GM10847 (cell line): ENCODE data around the gene ADSS1.

Experiments used
- POLR2A ChIP-seq: IDR thresholded peaks from 2 replicates; pipeline ENCODE4 v1.6.1; 2011; ENCODE audit not compliant: insufficient read length; ENCODE audit errors: extremely low read depth

ADSS1 gene

DNA sequence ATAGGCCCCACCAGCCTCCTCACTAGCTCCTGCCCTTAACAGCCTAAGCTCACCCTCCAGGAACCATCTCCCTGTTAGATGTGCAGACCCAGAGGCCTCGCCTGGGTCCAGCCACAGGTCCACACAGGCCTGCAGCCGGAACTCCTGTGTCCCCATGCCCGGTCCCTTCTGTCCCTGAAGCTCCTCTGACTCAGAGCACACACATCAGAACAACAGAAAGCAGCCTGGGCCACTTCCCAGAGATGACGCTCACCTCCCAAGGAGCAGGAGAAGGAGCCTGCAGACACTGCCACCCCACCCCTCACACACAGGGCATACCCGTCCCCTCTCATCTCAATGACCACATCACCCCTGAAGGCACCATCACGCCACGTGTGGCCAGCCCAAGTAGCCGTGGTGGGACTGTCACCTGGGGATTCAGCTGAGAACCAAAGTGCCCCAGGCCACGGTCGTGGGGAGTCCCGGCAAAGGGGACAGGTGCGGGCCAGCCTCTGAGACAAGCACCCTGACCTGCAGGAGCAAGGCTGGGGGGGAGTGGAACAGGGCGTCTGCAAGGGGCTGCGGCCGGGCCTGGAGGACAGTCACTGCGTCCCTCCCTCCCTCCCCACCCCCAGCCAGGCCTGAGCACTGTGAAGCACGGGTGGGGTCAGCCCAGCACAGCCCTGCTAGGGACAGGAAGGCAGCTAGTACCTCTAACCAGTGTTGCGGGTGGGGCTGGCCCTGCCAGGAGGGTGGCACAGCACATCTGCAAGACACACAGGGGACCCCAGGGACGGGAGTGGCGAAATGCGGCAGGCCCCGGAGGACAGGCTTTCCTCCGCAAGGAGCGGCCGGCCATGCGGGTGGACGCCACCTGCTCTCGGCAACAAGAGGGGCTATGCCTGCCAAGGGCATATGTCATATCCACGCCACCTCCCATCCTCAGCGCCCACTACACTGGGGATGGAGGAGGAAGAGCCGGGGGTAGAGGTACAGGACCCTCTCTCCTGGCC is 66.0 kb downstream of the ADSS1 start:
- no peak for TF ChIP-seq POLR2A

DNA sequence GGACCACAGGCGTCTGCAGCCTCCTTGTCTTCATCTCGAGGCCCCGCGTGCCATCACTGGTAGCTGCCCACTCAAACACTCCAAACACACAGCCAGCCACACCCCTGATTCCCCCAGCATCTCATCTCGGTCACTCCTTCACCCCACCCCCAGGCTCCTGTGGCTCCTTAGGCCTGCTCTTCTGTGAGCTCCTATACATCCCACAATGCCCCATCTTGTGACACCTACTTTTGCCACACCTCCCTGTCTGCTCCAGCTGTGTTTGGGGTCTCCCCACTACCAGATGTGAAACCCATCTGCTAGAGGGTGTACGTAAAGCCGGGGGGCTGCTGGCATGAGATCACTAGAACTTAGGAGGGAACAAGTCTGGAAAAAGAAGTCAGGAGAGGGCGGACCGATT is 67.4 kb downstream of the ADSS1 start:
- TF ChIP-seq POLR2A, result no peak

DNA sequence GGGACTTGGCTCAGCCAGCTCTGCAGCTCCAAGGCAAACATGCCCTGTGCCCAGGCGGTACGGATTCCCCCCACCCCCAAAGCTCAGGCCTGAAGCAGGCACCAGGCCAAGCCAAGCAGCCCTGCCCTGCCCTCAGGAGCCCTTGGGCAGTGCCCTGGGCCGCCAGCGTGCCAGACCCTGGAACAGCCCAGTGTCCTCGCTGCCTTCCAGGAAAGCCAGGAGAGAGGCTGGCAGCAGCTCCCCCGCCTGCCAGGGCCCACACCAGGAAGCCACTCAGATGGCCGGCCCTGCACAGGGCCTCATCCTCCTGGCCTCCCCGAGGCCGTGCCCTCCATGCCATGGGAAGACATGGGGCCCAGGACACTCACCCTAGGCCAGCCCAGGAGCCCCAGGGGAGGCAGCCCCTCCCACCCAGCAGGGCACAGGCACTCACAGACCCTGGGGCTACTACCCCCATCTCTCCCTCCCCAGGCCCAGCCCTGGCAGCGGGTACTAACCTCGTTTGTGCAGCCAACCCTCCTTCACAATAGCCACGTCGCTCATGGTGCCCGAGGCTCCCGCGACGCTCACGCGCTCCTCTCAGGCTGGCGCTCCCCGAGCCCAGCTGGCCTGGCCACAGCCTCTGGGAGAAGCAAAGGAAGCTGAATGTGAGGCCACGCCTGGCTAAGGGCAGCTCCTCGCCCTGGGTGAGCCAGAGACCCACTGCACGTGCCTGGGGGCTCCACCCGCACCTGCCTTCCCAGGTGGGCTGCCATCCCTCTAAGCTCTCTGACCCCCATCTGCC is 68.3 kb downstream of the ADSS1 start:
- no peak for TF ChIP-seq POLR2A

DNA sequence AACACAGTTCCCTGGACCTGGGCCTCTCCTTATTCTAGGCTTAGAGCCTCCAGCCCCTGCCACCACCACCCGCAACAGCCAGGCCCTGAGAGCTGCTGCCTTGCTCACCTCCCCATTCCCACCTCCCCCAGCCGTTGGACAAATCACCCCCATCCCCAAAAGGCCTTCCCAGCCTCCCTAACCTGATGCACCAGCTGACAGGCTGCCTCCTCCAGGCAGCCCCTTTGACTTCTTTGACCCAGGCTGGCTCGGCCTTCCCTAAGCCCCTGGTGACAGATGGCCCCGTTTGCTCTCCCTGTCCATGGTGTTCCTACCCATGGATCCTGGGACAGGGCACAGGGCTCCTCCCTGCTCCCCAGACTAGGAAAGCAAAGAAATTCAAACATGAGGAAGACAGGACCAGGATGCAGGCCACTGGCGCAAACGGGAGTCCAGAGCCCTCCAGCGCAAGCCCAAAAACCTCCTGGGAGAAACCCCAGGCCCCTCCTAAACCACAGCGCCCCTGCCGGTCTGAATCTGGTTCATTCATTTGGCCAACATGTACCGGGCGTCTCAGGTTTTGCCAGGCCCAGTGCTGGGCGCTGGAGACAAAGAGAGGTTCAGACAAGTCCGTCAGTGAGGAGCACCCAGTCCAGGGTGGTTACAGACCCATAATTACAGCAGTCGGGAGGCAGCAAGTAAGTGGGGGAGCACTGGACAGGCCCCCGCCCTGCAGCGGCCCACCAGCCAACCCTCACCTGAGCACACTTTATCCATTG is 69.1 kb downstream of the ADSS1 start:
- no peak for TF ChIP-seq POLR2A

DNA sequence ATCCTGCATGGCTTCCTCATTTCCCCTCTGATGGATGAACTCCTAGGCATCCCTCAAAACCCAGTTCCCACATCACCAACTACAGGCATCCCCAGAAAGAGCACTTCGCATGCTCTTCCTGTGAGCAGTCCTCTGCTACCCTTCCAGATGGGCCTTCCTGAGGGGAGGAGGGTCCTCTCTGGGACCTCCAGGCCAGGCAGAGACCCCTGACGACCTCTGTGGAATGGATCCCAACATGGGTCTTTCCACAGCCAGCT is 69.6 kb downstream of the ADSS1 start:
- no peak for TF ChIP-seq POLR2A

DNA sequence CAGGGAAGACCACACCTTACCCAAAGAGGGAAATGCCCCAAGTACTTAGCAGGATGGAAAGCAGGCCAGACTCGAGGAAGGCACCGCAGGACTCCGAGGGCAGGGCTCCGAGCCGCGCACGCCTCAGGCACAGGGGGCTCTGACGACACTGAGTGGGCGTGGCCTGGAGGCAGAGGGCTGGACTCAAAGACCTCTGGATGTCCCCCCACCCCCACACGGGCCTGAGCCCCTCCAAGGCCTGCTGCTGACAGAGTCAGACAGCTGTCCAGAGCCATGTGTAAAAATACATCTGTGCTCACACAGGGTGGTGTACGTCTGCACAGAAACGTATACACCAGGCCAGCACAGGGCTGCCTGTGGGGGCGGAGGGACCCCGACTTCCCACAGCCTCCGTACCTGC is 70.1 kb downstream of the ADSS1 start:
- TF ChIP-seq POLR2A, result no peak

DNA sequence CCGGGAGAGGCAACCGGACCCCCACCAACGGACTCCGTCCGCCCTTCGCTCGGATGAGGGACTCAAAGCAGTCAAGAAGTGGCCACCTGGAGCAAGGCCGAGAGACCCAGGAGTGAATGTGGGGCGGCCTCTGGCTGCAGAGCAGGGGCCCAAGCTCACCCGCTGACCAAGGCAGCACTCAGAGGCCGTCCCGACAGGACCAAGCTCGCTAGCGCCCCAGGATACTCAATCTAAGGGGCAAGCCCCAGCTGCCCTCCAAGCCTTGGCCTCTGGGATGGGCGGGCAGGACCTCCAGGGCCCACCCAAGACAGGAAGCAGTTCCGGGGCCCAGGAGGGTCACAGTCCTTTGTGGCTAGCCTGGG is 70.6 kb downstream of the ADSS1 start:
- no peak for TF ChIP-seq POLR2A

DNA sequence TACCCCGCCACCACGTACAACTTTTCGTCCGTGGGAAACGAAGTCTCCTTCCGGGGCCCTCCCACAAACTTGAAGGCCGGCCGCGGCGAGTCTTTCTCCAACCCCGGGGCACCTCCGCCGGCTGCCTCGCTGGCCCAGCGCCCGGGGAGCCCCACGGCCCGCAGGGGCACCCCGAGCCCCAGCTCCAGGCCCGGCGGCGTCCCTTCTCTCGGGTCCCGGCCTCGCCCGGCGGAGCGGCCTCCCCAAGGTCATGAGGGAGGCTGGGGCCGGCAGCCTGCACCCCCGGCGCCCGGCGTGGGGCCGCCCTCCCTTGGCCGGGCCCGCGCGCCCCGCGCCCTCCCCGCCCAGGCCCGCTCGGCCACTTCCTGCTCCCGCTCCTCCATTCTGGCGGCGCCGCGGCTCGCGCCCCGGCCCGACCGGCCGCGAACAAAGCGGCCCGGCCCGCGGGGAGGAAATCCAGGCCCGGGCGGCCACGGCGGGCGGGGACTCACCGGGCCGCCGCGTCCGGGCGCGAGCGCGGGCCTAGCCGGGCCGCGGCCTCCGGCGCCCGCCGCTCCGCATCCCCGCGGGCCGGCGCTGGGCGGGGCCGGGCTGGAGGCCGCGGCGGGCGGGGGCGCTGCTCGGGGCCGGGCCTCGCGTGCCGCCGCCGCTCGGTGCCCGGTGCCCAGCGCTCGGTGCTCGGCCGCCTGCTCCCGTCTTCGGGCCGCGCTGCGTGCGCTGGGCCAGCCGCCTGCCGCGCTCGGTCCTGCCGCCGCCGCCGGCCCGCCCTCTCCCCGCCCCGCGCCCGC is 71.2 kb downstream of the ADSS1 start, which contains the start of gene AKT1:
Gene AKT1 (minus strand): TSS at position 756 of the 788 bp plus-strand sequence. CDS start 3,105 bp downstream, outside the sequence.
- no peak for TF ChIP-seq POLR2A

DNA sequence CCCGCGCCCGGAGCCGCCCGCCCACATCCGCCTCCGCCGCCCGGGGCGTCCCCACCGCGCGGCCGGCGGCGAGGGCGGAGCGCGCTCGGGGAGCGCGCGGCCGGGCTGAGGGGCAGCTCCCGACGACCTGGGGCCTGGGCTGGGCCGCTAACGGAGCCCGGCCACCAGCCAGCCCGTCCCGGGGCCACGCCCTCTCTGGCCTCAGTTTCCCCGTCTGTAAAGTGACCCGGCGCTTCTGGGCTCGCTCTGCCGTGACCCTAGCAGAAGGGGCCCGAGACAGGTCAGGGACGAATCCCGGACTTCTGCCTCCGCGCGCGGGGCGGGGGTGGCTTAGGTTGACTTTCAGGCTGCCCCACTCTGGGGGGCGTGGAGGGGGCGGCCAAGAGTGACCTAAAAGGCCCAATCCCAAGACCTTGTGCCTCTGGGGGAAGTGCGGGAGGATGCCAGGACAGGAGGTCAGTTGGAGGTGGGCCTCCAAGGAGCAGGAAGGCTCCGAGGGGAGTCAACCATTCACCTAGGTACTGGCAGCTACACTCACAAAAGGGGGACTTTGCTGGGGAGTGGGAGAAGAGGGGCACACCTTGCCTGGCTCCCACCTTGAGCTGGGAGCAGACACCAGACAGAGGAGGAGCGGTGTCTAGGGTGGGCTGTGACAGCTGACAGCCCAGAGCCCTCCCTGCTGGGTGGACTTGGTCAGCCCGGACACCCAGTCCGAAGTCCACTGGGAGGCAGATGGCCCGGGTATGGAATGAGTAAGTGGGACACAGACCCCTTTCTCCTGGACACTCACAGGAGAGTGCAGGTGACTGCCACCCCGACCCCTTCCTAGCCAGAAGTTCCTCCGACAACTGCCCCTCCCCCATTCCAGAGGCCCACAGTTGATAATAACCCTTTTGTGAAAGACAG is 72.0 kb downstream of the ADSS1 start:
- no peak for TF ChIP-seq POLR2A

DNA sequence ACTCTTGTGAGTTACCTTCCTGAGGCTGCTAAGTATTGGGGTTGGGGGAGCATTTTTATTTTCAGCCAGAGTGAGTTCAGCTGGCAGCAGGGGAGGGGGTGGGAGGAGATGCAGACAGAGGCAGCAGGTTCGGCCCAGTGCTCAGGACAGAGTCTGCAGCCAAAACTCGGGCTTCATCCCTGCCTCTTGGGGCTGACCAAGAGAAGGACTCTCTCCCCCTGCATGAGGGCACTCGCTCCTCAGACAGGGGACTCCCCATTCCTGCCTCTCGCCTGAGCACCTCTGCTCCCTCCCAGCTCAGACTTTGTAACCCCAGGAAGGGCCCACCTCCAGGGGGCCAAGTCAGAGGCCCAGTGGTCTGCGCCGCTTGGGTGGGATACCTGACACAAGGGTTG is 72.7 kb downstream of the ADSS1 start:
- TF ChIP-seq POLR2A, result no peak
